Chondrocyte (in vitro differentiated cells): ENCODE results near the gene B3GALNT1. TPM values are rescaled to one million over a fixed set of nuclear protein-coding genes. Genes with fewer than 3 reads are reported as not detected.

Experiments
- DNase-seq: peaks from one replicate; pipeline ENCODE4 v3.0.0; 2021; ENCODE audit warnings: mixed read lengths, low spot score
- H3K27ac Mint-ChIP-seq: one replicate; pipeline ENCODE4 v1.8.0; 2021; ENCODE audit warnings: mild to moderate bottlenecking, moderate library complexity, mixed read lengths; ENCODE audit not compliant: unreplicated experiment
- H3K27me3 Mint-ChIP-seq: 2 replicates; pipeline ENCODE4 v1.8.0; 2021; ENCODE audit warnings: low read depth, mixed read lengths
- H3K36me3 Mint-ChIP-seq: 2 replicates; pipeline ENCODE4 v1.8.0; 2021; ENCODE audit warnings: low read depth, mixed read lengths
- H3K4me1 Mint-ChIP-seq: 2 replicates; pipeline ENCODE4 v1.8.0; 2021; ENCODE audit warnings: low read depth, mild to moderate bottlenecking, mixed read lengths
- H3K4me3 Mint-ChIP-seq: one replicate; pipeline ENCODE4 v1.8.0; 2021; ENCODE audit warnings: mild to moderate bottlenecking, moderate library complexity, mixed read lengths; ENCODE audit not compliant: unreplicated experiment
- H3K9me3 Mint-ChIP-seq: 2 replicates; pipeline ENCODE4 v1.8.0; 2021; ENCODE audit warnings: low read depth, mixed read lengths
- CTCF ChIP-seq: fragments of 200-600 bp; sonication (generic); IDR thresholded peaks from 2 replicates; pipeline ENCODE4 v1.5.0; 2021; ENCODE audit warnings: antibody characterized with exemption, mild to moderate bottlenecking, moderate library complexity
- total RNA-seq: library from RNA; stranded (reverse); gene quantifications from 3 replicates; pipeline ENCODE4 v1.2.1, GENCODE V29; 2021

B3GALNT1 gene
- total RNA-seq, 1 donor from 2014 or later = 22.0 TPM

- no peak for TF ChIP-seq CTCF
- Mint-ChIP-seq H3K36me3 (peaks cover 1% of the 10 kb centered on the region), H3K27me3 (no peaks in the 10 kb centered on the region), H3K4me3 (no peak overlapping the region), H3K9me3 (peaks cover 5% of the 10 kb centered on the region), H3K4me1 (peaks cover 6% of the 10 kb centered on the region), H3K27ac (no peak overlapping the region)
- no peak for DNase-seq
These were observed 43.8 kb upstream of the B3GALNT1 start for GRCh38 chr3:161148832-161149475.

GRCh38 chr3:161142486-161142885 is 37.3 kb upstream of the B3GALNT1 start:
- Mint-ChIP-seq H3K9me3 (peaks cover 7% of the 10 kb centered on the region), H3K4me1 (no peaks in the 10 kb centered on the region), H3K4me3 (no peak overlapping the region), H3K36me3 (peaks cover 4% of the 10 kb centered on the region), H3K27me3 (no peaks in the 10 kb centered on the region), H3K27ac (no peak overlapping the region)
- DNase-seq = no peak
- TF ChIP-seq CTCF = no peak

GRCh38 chr3:161139686-161140085 is 34.5 kb upstream of the B3GALNT1 start:
- Mint-ChIP-seq H3K9me3 (peaks cover 7% of the 10 kb centered on the region), H3K27ac (no peak overlapping the region), H3K27me3 (no peaks in the 10 kb centered on the region), H3K36me3 (peaks cover 2% of the 10 kb centered on the region), H3K4me3 (no peak overlapping the region), H3K4me1 (no peaks in the 10 kb centered on the region)
- no peak for TF ChIP-seq CTCF
- no peak for DNase-seq

- H3K4me3 Mint-ChIP-seq = no peak overlapping the region
These were observed 32.1 kb upstream of the B3GALNT1 start for GRCh38 chr3:161137260-161137659.

GRCh38 chr3:161132391-161132790 is 27.2 kb upstream of the B3GALNT1 start:
- H3K4me3 Mint-ChIP-seq = no peak overlapping the region

More at GRCh38 chr3:161137260-161137659, 32.1 kb upstream of the B3GALNT1 start:
- no peak for DNase-seq
- Mint-ChIP-seq H3K4me1 (peaks cover 1% of the 10 kb centered on the region), H3K36me3 (peaks cover 2% of the 10 kb centered on the region), H3K9me3 (peaks cover 5% of the 10 kb centered on the region), H3K27ac (no peak overlapping the region), H3K27me3 (no peaks in the 10 kb centered on the region)
- TF ChIP-seq CTCF = no peak

More at GRCh38 chr3:161132391-161132790, 27.2 kb upstream of the B3GALNT1 start:
- no peaks in the 10 kb centered on the region for H3K36me3 Mint-ChIP-seq
- H3K27me3 Mint-ChIP-seq = no peaks in the 10 kb centered on the region
- TF ChIP-seq CTCF = no peak
- DNase-seq = no peak
- peaks cover 3% of the 10 kb centered on the region for H3K4me1 Mint-ChIP-seq
- H3K9me3 Mint-ChIP-seq = peaks cover 6% of the 10 kb centered on the region
- no peak overlapping the region for H3K27ac Mint-ChIP-seq
